Measurements from ENCODE around the gene SYNE3.

- TF ChIP-seq CTCF (IDR thresholded peaks at IDR 0.05), result no peak
- TF ChIP-seq EZH2 (IDR thresholded peaks at IDR 0.05; ENCODE audit: borderline replicate concordance, insufficient read depth, low read depth, low read length, poor library complexity, severe bottlenecking), result no peak
Observed at GRCh38 chr14:95478818-95479217, 37.6 kb downstream of the SYNE3 start.

Data from B cell (primary cell).